Measurements from ENCODE around the gene TSSK2. TPM values are rescaled to one million over a fixed set of nuclear protein-coding genes. Genes with fewer than 3 reads are reported as not detected.

TSSK2 gene
- total RNA-seq, 1 donor from 2014 or later, result not detected

GRCh38 chr22:19143212-19143611 lies 12.1 kb downstream of the TSSK2 start:
- peaks cover 7% of the 10 kb centered on the region for H3K36me3 ChIP-seq (ENCODE audit: control insufficient read depth, insufficient read depth, low read length)
- H3K27me3 ChIP-seq (ENCODE audit: control insufficient read depth, insufficient read depth, low read length), result peaks cover 13% of the 10 kb centered on the region
- no peak for TF ChIP-seq CTCF (IDR thresholded peaks at IDR 0.05; ENCODE audit: insufficient read depth, low read length, poor library complexity, severe bottlenecking)
- no peak for DNase-seq (ENCODE audit: low read depth)
- H3K4me3 ChIP-seq (ENCODE audit: low read depth, low read length), result no peak overlapping the region

- Histone ChIP-seq H3K27me3 (ENCODE audit: control insufficient read depth, insufficient read depth, low read length) (peaks cover 21% of the 10 kb centered on the region), H3K36me3 (ENCODE audit: control insufficient read depth, insufficient read depth, low read length) (peaks cover 7% of the 10 kb centered on the region), H3K4me3 (ENCODE audit: low read depth, low read length) (peak overlapping the region; percentile 85)
- TF ChIP-seq CTCF (IDR thresholded peaks at IDR 0.05; ENCODE audit: insufficient read depth, low read length, poor library complexity, severe bottlenecking), result no peak
- DNase-seq (ENCODE audit: low read depth), result no peak
Measured at GRCh38 chr22:19143967-19144400, 12.9 kb downstream of the TSSK2 start.

GRCh38 chr22:19146215-19146968 lies 15.3 kb downstream of the TSSK2 start:
- TF ChIP-seq CTCF (IDR thresholded peaks at IDR 0.05; ENCODE audit: insufficient read depth, low read length, poor library complexity, severe bottlenecking), result no peak
- H3K36me3 ChIP-seq (ENCODE audit: control insufficient read depth, insufficient read depth, low read length), result peaks cover 2% of the 10 kb centered on the region
- no peak overlapping the region for H3K4me3 ChIP-seq (ENCODE audit: low read depth, low read length)
- H3K27me3 ChIP-seq (ENCODE audit: control insufficient read depth, insufficient read depth, low read length), result peaks cover 38% of the 10 kb centered on the region
- no peak for DNase-seq (ENCODE audit: low read depth)

GRCh38 chr22:19147195-19147780 lies 16.2 kb downstream of the TSSK2 start:
- Histone ChIP-seq H3K4me3 (ENCODE audit: low read depth, low read length) (no peak overlapping the region), H3K27me3 (ENCODE audit: control insufficient read depth, insufficient read depth, low read length) (peaks cover 47% of the 10 kb centered on the region), H3K36me3 (ENCODE audit: control insufficient read depth, insufficient read depth, low read length) (peaks cover under 1% of the 10 kb centered on the region)
- no peak for TF ChIP-seq CTCF (IDR thresholded peaks at IDR 0.05; ENCODE audit: insufficient read depth, low read length, poor library complexity, severe bottlenecking)
- no peak for DNase-seq (ENCODE audit: low read depth)

- Histone ChIP-seq H3K27me3 (ENCODE audit: control insufficient read depth, insufficient read depth, low read length) (peaks cover 53% of the 10 kb centered on the region), H3K4me3 (ENCODE audit: low read depth, low read length) (no peak overlapping the region), H3K36me3 (ENCODE audit: control insufficient read depth, insufficient read depth, low read length) (no peaks in the 10 kb centered on the region)
- no peak for DNase-seq (ENCODE audit: low read depth)
- TF ChIP-seq CTCF (IDR thresholded peaks at IDR 0.05; ENCODE audit: insufficient read depth, low read length, poor library complexity, severe bottlenecking), result no peak
Measured at GRCh38 chr22:19148417-19149046, 17.4 kb downstream of the TSSK2 start.
